22Rv1 (cell line): Measurements from ENCODE around the gene NRDE2.

Experiments
- H3K27ac ChIP-seq: fragments of 450-650 bp; 2 replicates; pipeline ENCODE4 v1.5.1; 2017
- ZFX ChIP-seq: fragments of 450-650 bp; IDR thresholded peaks from 2 replicates; pipeline ENCODE4 v1.6.1; 2017; ENCODE audit warnings: antibody characterized with exemption, borderline replicate concordance
- TF ChIP-seq, protein P1 (sequence below): fragments of 450-650 bp; IDR thresholded peaks from 2 replicates; pipeline ENCODE4 v1.5.1; 2017; ENCODE audit warnings: mild to moderate bottlenecking

The NRDE2 gene

GRCh38 chr14:90281756-90282155, 50.0 kb downstream of the NRDE2 start:
- H3K27ac ChIP-seq, result no peak overlapping the region
- TF ChIP-seq ZFX, result no peak
- TF ChIP-seq, protein P1, sequence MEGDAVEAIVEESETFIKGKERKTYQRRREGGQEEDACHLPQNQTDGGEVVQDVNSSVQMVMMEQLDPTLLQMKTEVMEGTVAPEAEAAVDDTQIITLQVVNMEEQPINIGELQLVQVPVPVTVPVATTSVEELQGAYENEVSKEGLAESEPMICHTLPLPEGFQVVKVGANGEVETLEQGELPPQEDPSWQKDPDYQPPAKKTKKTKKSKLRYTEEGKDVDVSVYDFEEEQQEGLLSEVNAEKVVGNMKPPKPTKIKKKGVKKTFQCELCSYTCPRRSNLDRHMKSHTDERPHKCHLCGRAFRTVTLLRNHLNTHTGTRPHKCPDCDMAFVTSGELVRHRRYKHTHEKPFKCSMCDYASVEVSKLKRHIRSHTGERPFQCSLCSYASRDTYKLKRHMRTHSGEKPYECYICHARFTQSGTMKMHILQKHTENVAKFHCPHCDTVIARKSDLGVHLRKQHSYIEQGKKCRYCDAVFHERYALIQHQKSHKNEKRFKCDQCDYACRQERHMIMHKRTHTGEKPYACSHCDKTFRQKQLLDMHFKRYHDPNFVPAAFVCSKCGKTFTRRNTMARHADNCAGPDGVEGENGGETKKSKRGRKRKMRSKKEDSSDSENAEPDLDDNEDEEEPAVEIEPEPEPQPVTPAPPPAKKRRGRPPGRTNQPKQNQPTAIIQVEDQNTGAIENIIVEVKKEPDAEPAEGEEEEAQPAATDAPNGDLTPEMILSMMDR, result no peak

GRCh38 chr14:90281261-90281660, 50.5 kb downstream of the NRDE2 start:
- TF ChIP-seq, protein P1, result no peak
- no peak for TF ChIP-seq ZFX
- H3K27ac ChIP-seq, result no peak overlapping the region

GRCh38 chr14:90280096-90280495, 51.6 kb downstream of the NRDE2 start:
- TF ChIP-seq, protein P1, result no peak
- no peak for TF ChIP-seq ZFX
- H3K27ac ChIP-seq, result no peak overlapping the region

GRCh38 chr14:90278199-90279175, 53.3 kb downstream of the NRDE2 start:
- H3K27ac ChIP-seq, result no peak overlapping the region
- TF ChIP-seq, protein P1, result no peak
- TF ChIP-seq ZFX, result no peak

- no peak for TF ChIP-seq ZFX
- TF ChIP-seq, protein P1, result no peak
These were observed 54.1 kb downstream of the NRDE2 start for GRCh38 chr14:90277581-90278198.

DNA sequence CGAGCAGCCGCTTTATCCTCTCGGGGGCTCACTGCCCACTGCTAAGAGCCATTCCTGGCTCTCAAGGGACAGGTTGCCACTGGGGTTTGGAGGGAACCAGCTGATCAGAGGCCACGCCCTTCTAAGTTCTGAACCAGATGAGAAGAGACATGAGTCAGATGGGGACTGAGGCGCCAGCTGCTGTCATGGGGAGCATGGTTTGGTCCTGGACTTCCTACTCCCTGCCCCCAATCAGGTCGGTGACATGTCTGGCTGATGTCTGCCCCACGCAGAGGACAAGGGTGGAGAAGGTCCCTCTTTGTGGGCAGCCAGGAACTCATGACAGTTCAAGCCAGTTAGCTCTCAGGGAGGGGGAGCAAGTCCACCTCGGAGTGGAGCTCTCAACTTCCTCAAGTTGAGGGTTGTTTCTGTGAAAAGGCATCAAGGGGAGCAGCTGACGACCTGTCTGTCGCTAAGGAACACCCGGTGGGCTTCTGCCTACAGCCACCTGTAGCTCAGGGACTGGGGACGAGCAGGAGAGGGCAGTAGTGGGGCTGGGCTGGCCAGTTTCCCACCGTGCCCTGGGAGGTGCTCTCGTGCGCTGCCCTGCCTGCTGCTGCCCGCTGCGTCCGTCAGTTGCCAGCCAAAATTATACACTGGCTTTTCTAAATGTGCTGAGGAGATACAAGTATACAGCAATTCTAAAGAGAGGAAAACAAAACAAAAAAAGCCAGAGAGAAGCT, 54.9 kb downstream of the NRDE2 start:
- no peak for TF ChIP-seq ZFX
- TF ChIP-seq, protein P1, result no peak
- no peak overlapping the region for H3K27ac ChIP-seq

More at GRCh38 chr14:90277581-90278198, 54.1 kb downstream of the NRDE2 start:
- no peak overlapping the region for H3K27ac ChIP-seq
